HepG2 (cell line): ENCODE data around the gene FUT4. TPM values are rescaled to one million over a fixed set of nuclear protein-coding genes. Genes with fewer than 3 reads are reported as not detected.

Source experiments
- ATAC-seq: fragments of 200-7000 bp; cut with Tn5 transposase; 3 replicates; pipeline ENCODE4 v1.9.1; 2020; ENCODE audit warnings: mild to moderate bottlenecking, moderate library complexity
- BruUV-seq: library from RNA; stranded (reverse); fragments of 400-500 nt; replicated peaks from 2 replicates; lab custom pipeline; 2021; lab: Mats Ljungman, UMichigan
- CTCF ChIA-PET: fragments of 300-600 bp; formaldehyde crosslinking; extraction: SDS; loops from one replicate; lab custom pipeline; 2021; ENCODE audit warnings: low total read pairs, inconsistent platforms, low intra/inter-chr PET ratio; lab: Yijun Ruan, JAX
- POLR2A ChIA-PET: fragments of 350-600 bp; sonication (Branson Sonifier 250); formaldehyde crosslinking; loops from one replicate; lab custom pipeline; 2020; ENCODE audit warnings: antibody characterized with exemption, inconsistent platforms; lab: Yijun Ruan, JAX
- DNase-seq: peaks from one replicate; pipeline ENCODE4 v3.0.0-alpha.2; 2015; ENCODE audit warnings: low spot score
- FAIRE-seq: peaks from 3 replicates; lab custom pipeline; 2011; peaks lifted over from hg19 to GRCh38; lab: Jason Lieb, UNC
- H2AFZ ChIP-seq: one replicate; pipeline ENCODE4 v1.6.1; 2011; ENCODE audit warnings: low read length, inconsistent platforms
- H3K27ac ChIP-seq: fragments of 300-600 bp; 3 replicates; pipeline ENCODE4 v1.8.0; 2011; ENCODE audit warnings: mixed run types, mild to moderate bottlenecking, mixed read lengths, low read length, inconsistent platforms; ENCODE audit not compliant: insufficient read depth; ENCODE audit errors: extremely low read length
- H3K27me3 ChIP-seq, 2 experiments: fragments of 200-600 bp in 1 of 2; 2 replicates in 1 of 2; 3 replicates in 1 of 2; pipeline versions ENCODE4 v1.6.0 to v1.8.0; 2011; ENCODE audit warnings: low read length in 2 of 2, mild to moderate bottlenecking in 2 of 2, moderate library complexity in 2 of 2, inconsistent platforms in 1 of 2; ENCODE audit not compliant: insufficient read depth in 2 of 2, control insufficient read depth in 1 of 2
- H3K36me3 ChIP-seq, 2 experiments: fragments of 200-600 bp in 1 of 2; replicated peaks in 1 of 2; 2 replicates in 1 of 2; 3 replicates in 1 of 2; pipeline versions ENCODE4 v1.5.1 to v1.8.0; 2011; ENCODE audit warnings: low read length in 2 of 2, inconsistent platforms in 1 of 2; ENCODE audit not compliant: insufficient read depth in 2 of 2, control insufficient read depth in 1 of 2
- H3K4me1 ChIP-seq: 2 replicates; pipeline ENCODE4 v1.5.1; 2012; ENCODE audit warnings: low read length, inconsistent platforms; ENCODE audit not compliant: insufficient read depth
- H3K4me2 ChIP-seq: 2 replicates; pipeline ENCODE4 v1.6.0; 2011; ENCODE audit warnings: low read depth, low read length, inconsistent platforms
- H3K4me3 ChIP-seq, 3 experiments: fragments of 200-600 bp in 1 of 3; sonication (generic), shearing (Covaris generic) in 1 of 3; replicated peaks in 1 of 3; 2 replicates each; pipeline ENCODE4 v1.5.1; 2011 to 2016; ENCODE audit warnings: low read length in 3 of 3, inconsistent platforms in 2 of 3, low read depth in 2 of 3, mild to moderate bottlenecking in 2 of 3, control low read depth in 1 of 3, mixed read lengths in 1 of 3; ENCODE audit not compliant: insufficient read depth in 1 of 3
- H3K79me2 ChIP-seq: one replicate; pipeline ENCODE4 v1.6.1; 2011; ENCODE audit warnings: low read length, inconsistent platforms; ENCODE audit not compliant: insufficient read depth
- H3K9ac ChIP-seq: 2 replicates; pipeline ENCODE4 v1.6.0; 2011; ENCODE audit warnings: mild to moderate bottlenecking, low read depth, low read length, inconsistent platforms; ENCODE audit not compliant: insufficient read depth
- H3K9me3 ChIP-seq: 2 replicates; pipeline ENCODE4 v1.5.1; 2012; ENCODE audit warnings: mild to moderate bottlenecking, low read length
- H4K20me1 ChIP-seq: 2 replicates; pipeline ENCODE4 v1.6.0; 2011; ENCODE audit warnings: inconsistent platforms, mild to moderate bottlenecking, low read length, moderate library complexity; ENCODE audit not compliant: insufficient read depth
- AHDC1 ChIP-seq: sonication (generic); formaldehyde crosslinking; IDR thresholded peaks from 2 replicates; pipeline ENCODE4 v1.5.1; 2020; ENCODE audit warnings: mild to moderate bottlenecking, missing genetic modification reagents, borderline replicate concordance
- FIP1L1 ChIP-seq: fragments of 200-400 bp; formaldehyde crosslinking; IDR thresholded peaks from 2 replicates; pipeline ENCODE4 v1.6.1; 2018; ENCODE audit warnings: low read depth, mild to moderate bottlenecking, low read length, moderate library complexity, borderline replicate concordance; ENCODE audit not compliant: insufficient read depth
- FOXJ3 ChIP-seq: sonication (generic); formaldehyde crosslinking; IDR thresholded peaks from 2 replicates; pipeline ENCODE4 v1.4.0; 2020; ENCODE audit warnings: missing genetic modification reagents, mild to moderate bottlenecking, borderline replicate concordance
- HOMEZ ChIP-seq: IDR thresholded peaks from 2 replicates; pipeline ENCODE4 v1.6.1; 2016; ENCODE audit warnings: low read depth
- IKZF1 ChIP-seq: fragments of 450-650 bp; IDR thresholded peaks from 2 replicates; pipeline ENCODE4 v1.7.1; 2016
- IRF1 ChIP-seq: sonication (generic); formaldehyde crosslinking; IDR thresholded peaks from 2 replicates; pipeline ENCODE4 v1.4.0; 2020; ENCODE audit warnings: low read depth, mild to moderate bottlenecking, missing genetic modification reagents
- JUNB ChIP-seq: sonication (generic); formaldehyde crosslinking; IDR thresholded peaks from 2 replicates; pipeline ENCODE4 v1.8.0; 2022; ENCODE audit warnings: missing genetic modification reagents, mild to moderate bottlenecking, borderline replicate concordance
- KAT7 ChIP-seq: IDR thresholded peaks from 2 replicates; pipeline ENCODE4 v1.6.1; 2018; ENCODE audit warnings: borderline replicate concordance, missing compliant biosample characterization
- KLF12 ChIP-seq: sonication (generic); formaldehyde crosslinking; IDR thresholded peaks from 2 replicates; pipeline ENCODE4 v1.4.0; 2020; ENCODE audit warnings: missing genetic modification reagents, borderline replicate concordance
- NFYB ChIP-seq: sonication (generic); formaldehyde crosslinking; IDR thresholded peaks from 2 replicates; pipeline ENCODE4 v1.4.0; 2020; ENCODE audit warnings: missing genetic modification reagents
- NONO ChIP-seq, 2 experiments: fragments of 450-650 bp in 1 of 2; sonication (generic) in 1 of 2; formaldehyde crosslinking in 1 of 2; IDR thresholded peaks in 1 of 2; conservative IDR thresholded peaks in 1 of 2; 2 replicates each; pipeline versions ENCODE4 v1.6.1 to v1.8.0; 2017 to 2022; ENCODE audit warnings: mild to moderate bottlenecking in 1 of 2, missing genetic modification reagents in 1 of 2, moderate library complexity in 1 of 2
- TAF15 ChIP-seq: fragments of 200-400 bp; formaldehyde crosslinking; IDR thresholded peaks from one replicate; pipeline ENCODE4 v1.6.1; 2018; ENCODE audit warnings: mild to moderate bottlenecking, low read depth, low read length; ENCODE audit not compliant: poor library complexity, severe bottlenecking
- ZNF382 ChIP-seq: sonication (generic); formaldehyde crosslinking; IDR thresholded peaks from 2 replicates; pipeline ENCODE4 v1.5.0; 2020; ENCODE audit warnings: missing genetic modification reagents, mild to moderate bottlenecking, borderline replicate concordance
- ZNF503 ChIP-seq: sonication (generic); formaldehyde crosslinking; IDR thresholded peaks from 2 replicates; pipeline ENCODE4 v1.4.0; 2020; ENCODE audit warnings: missing genetic modification reagents
- ZNF878 ChIP-seq: sonication (generic); formaldehyde crosslinking; IDR thresholded peaks from 2 replicates; pipeline ENCODE4 v1.8.1; 2023; ENCODE audit warnings: mild to moderate bottlenecking, missing genetic modification reagents, moderate library complexity
- WGBS: methylation state at CpG from one replicate; pipeline ENCODE4 v1.1.6; 2017; ENCODE audit warnings: low lambda C conversion rate; 5-methylcytosine and 5-hydroxymethylcytosine counted together
- in situ Hi-C: cut with HindIII; loops from 2 replicates; pipeline ENCODE4 v1.10.0; 2017; ENCODE audit warnings: low pct_unique_long_range_greater_than_20kb; ENCODE audit not compliant: extremely low pct_ligation_motif_present
- intact Hi-C: fragments of 100-400 bp; cut with micrococcal nuclease; formaldehyde crosslinking; loops from one replicate; pipeline ENCODE4 v1.10.0; 2022; ENCODE audit not compliant: unreplicated experiment
- polyA plus RNA-seq, 8 experiments: library from polyadenylated mRNA; depleted of rRNA in 3 of 8; stranded (reverse) in 7 of 8; unstranded in 1 of 8; fragments of >200 nt; fragmentation: Illumina TruSeq in 4 of 8; extraction: Trizol in 4 of 8; gene quantifications; 2 replicates each; pipeline versions ENCODE4 v1.2.1 to v1.2.3, GENCODE V29; 2011 to 2016; ENCODE audit warnings: low read depth in 4 of 8, missing spikeins in 1 of 8, mixed read lengths in 1 of 8; ENCODE audit not compliant: insufficient read depth in 1 of 8
- total RNA-seq, 5 experiments: library from RNA; depleted of rRNA; stranded (reverse); fragments of >200 nt; fragmentation: Illumina TruSeq; extraction: Trizol; gene quantifications; 2 replicates each; pipeline ENCODE4 v1.2.3, GENCODE V29; 2016; ENCODE audit warnings: low read depth in 1 of 5

Gene FUT4
- total and polyA plus RNA-seq, 2 of the 13 experiments (the other 11 are each of a cell fraction or from before 2014, with no cell fraction given), result 0.28 to 0.60 TPM

- in situ Hi-C loops (no loop called here), intact Hi-C loops (no loop called here)
- Histone ChIP-seq H3K4me2 (no peak overlapping the region), H3K27me3 (no peaks in the 10 kb centered on the region), H3K79me2 (no peaks in the 10 kb centered on the region), H3K27ac (no peak overlapping the region), H3K9ac (no peak overlapping the region), H3K4me1 (no peaks in the 10 kb centered on the region), H3K4me3 (no peak overlapping the region), H3K36me3 (no peaks in the 10 kb centered on the region), H2AFZ (no peak overlapping the region), H4K20me1 (no peaks in the 10 kb centered on the region), H3K9me3 (no peaks in the 10 kb centered on the region)
- FAIRE-seq, result no peak
- WGBS, result 68% methylated on average over 3 of the region's 3 CpGs
- no TSS peak for BruUV-seq
- ATAC-seq, result no peak
- no peak for DNase-seq
- ChIA-PET CTCF (no interaction called here), POLR2A (no interaction called here)
- no peak for TF ChIP-seq NONO (IDR thresholded peaks at IDR 0.05)
- no peak for TF ChIP-seq NONO (CRISPR knock-in tag; conservative IDR thresholded peaks at IDR 0.05)
- no peak for TF ChIP-seq FOXJ3 (CRISPR knock-in tag)
- TF ChIP-seq IRF1 (CRISPR knock-in tag), result no peak
- TF ChIP-seq AHDC1 (CRISPR knock-in tag), result no peak
- TF ChIP-seq JUNB, result no peak
- no peak for TF ChIP-seq IKZF1
- TF ChIP-seq TAF15, result no peak
- TF ChIP-seq ZNF503, result no peak
- no peak for TF ChIP-seq HOMEZ (CRISPR knock-in tag)
- no peak for TF ChIP-seq KAT7
- no peak for TF ChIP-seq KLF12 (CRISPR knock-in tag)
- no peak for TF ChIP-seq ZNF382
- TF ChIP-seq FIP1L1, result no peak
- no peak for TF ChIP-seq NFYB (CRISPR knock-in tag)
- TF ChIP-seq ZNF878 (CRISPR knock-in tag), result no peak
Measured at GRCh38 chr11:94560834-94561233, 17.1 kb downstream of the FUT4 start.
